GM12872 (cell line): ENCODE results near the gene ARVCF.

ENCODE experiments used
- CTCF ChIP-seq: IDR thresholded peaks from 3 replicates; pipeline ENCODE4 v1.5.1; 2011; ENCODE audit warnings: low read depth, mild to moderate bottlenecking, low read length, moderate library complexity; ENCODE audit not compliant: insufficient read depth

Gene ARVCF

GRCh38 chr22:19998232-19998951 lies 18.2 kb downstream of the ARVCF start:
- no peak for TF ChIP-seq CTCF

GRCh38 chr22:19997561-19998231 lies 18.9 kb downstream of the ARVCF start:
- TF ChIP-seq CTCF = no peak

- no peak for TF ChIP-seq CTCF
These were observed 19.8 kb downstream of the ARVCF start for GRCh38 chr22:19996694-19997384.

- no peak for TF ChIP-seq CTCF
These were observed 20.8 kb downstream of the ARVCF start for GRCh38 chr22:19995611-19996339.

- no peak for TF ChIP-seq CTCF
These were observed 21.6 kb downstream of the ARVCF start for GRCh38 chr22:19994851-19995610.

- TF ChIP-seq CTCF = no peak
These were observed 22.7 kb downstream of the ARVCF start for GRCh38 chr22:19993926-19994325.

- TF ChIP-seq CTCF = no peak
These were observed 23.7 kb downstream of the ARVCF start for GRCh38 chr22:19992921-19993355.
